Tibial nerve (tissue), 4 donors: Measurements from ENCODE around the gene GOLGA2.

Experiments used
- CTCF ChIP-seq, 5 experiments: fragments of 200-600 bp in 3 of 5; fragments of 450-650 bp in 2 of 5; sonication (generic) in 3 of 5; IDR thresholded peaks; one replicate each; pipeline ENCODE4 v1.5.1; 2016 to 2019; ENCODE audit warnings: antibody characterized with exemption in 5 of 5, mild to moderate bottlenecking in 3 of 5, moderate library complexity in 2 of 5
- EP300 ChIP-seq, 2 donors: sonication (generic); formaldehyde crosslinking; IDR thresholded peaks; one replicate each; pipeline ENCODE4 v1.6.1; 2017; ENCODE audit warnings: antibody characterized with exemption in 2 of 2, mild to moderate bottlenecking in 1 of 2
- POLR2A ChIP-seq, 2 donors: fragments of 450-650 bp; IDR thresholded peaks; one replicate each; pipeline ENCODE4 v1.6.1; 2017; ENCODE audit warnings: antibody characterized with exemption in 2 of 2, mild to moderate bottlenecking in 2 of 2, moderate library complexity in 2 of 2

- no peak for TF ChIP-seq POLR2A (IDR thresholded peaks at IDR 0.05)
- no peak for TF ChIP-seq CTCF (IDR thresholded peaks at IDR 0.05)
- no peak for TF ChIP-seq EP300 (IDR thresholded peaks at IDR 0.05)
Measured at GRCh38 chr9:128296340-128297220, 20.8 kb upstream of the GOLGA2 start.
